ENCODE results near the gene TBC1D3I. TPM values are rescaled to one million over a fixed set of nuclear protein-coding genes. Genes with fewer than 3 reads are reported as not detected.
"Not testable (repeated sequence)": the region's sequence is repeated elsewhere in the genome, so short reads cannot be mapped to it uniquely, and the experiment has no call there.

TBC1D3I gene
- total RNA-seq, 1 experiment from 2014 or later: not detected

GRCh38 chr17:36210439-36211211 lies 53.7 kb downstream of the TBC1D3I start, which contains the start of gene CCL4L2:
TSS of gene CCL4L2 (plus strand) at chr17:36211063.
- in situ Hi-C loops (cut with HindIII; ENCODE audit: low pct_unique_long_range_greater_than_20kb, low sequenced_read_pairs); DNase-seq (ENCODE audit: low read depth): not testable (repeated sequence)

- in situ Hi-C loops (cut with HindIII; ENCODE audit: low pct_unique_long_range_greater_than_20kb, low sequenced_read_pairs): no loop called here
Measured at GRCh38 chr17:36209575-36209974, 54.8 kb downstream of the TBC1D3I start.

GRCh38 chr17:36207383-36207782 lies 57.0 kb downstream of the TBC1D3I start:
- in situ Hi-C loops (cut with HindIII; ENCODE audit: low pct_unique_long_range_greater_than_20kb, low sequenced_read_pairs); DNase-seq (ENCODE audit: low read depth): not testable (repeated sequence)

More at GRCh38 chr17:36209575-36209974, 54.8 kb downstream of the TBC1D3I start:
- no peak for DNase-seq (ENCODE audit: low read depth)

GRCh38 chr17:36206486-36206821 lies 57.9 kb downstream of the TBC1D3I start:
- DNase-seq (ENCODE audit: low read depth); in situ Hi-C loops (cut with HindIII; ENCODE audit: low pct_unique_long_range_greater_than_20kb, low sequenced_read_pairs): not testable (repeated sequence)

GRCh38 chr17:36205637-36206485 lies 58.5 kb downstream of the TBC1D3I start:
- in situ Hi-C loops (cut with HindIII; ENCODE audit: low pct_unique_long_range_greater_than_20kb, low sequenced_read_pairs): no loop called here
- DNase-seq (ENCODE audit: low read depth): no peak

GRCh38 chr17:36204724-36205500 lies 59.5 kb downstream of the TBC1D3I start:
- in situ Hi-C loops (cut with HindIII; ENCODE audit: low pct_unique_long_range_greater_than_20kb, low sequenced_read_pairs): no loop called here
- DNase-seq (ENCODE audit: low read depth): no peak

Other genes with a start within 250 kb of the TBC1D3I start
- not detected in 2 replicates for gene CCL23, start 246.6 kb downstream of the TBC1D3I start, total RNA-seq (2014; rRNA removed; shearing (Covaris generic); ENCODE audit: low replicate concordance)
- not detected in 2 replicates for gene CCL18, start 200.3 kb downstream of the TBC1D3I start, total RNA-seq (2014; rRNA removed; shearing (Covaris generic); ENCODE audit: low replicate concordance)
- not detected in 2 replicates for gene CCL3, start 174.4 kb downstream of the TBC1D3I start, total RNA-seq (2014; rRNA removed; shearing (Covaris generic); ENCODE audit: low replicate concordance)
- not detected in 2 replicates for gene CCL4, start 160.7 kb downstream of the TBC1D3I start, total RNA-seq (2014; rRNA removed; shearing (Covaris generic); ENCODE audit: low replicate concordance)
- gene TBC1D3B, start 87.9 kb downstream of the TBC1D3I start, total RNA-seq (2014; rRNA removed; shearing (Covaris generic); ENCODE audit: low replicate concordance): 0.95 TPM in 1 of 2 replicates, not detected in the other
- not detected in 2 replicates for gene CCL3L1, start 67.8 kb downstream of the TBC1D3I start, total RNA-seq (2014; rRNA removed; shearing (Covaris generic); ENCODE audit: low replicate concordance)
- not detected in 2 replicates for gene CCL4L2, start 53.5 kb downstream of the TBC1D3I start, total RNA-seq (2014; rRNA removed; shearing (Covaris generic); ENCODE audit: low replicate concordance)
- not detected in 2 replicates for gene TBC1D3G, start 59.3 kb upstream of the TBC1D3I start, total RNA-seq (2014; rRNA removed; shearing (Covaris generic); ENCODE audit: low replicate concordance)
- not detected in 2 replicates for gene TBC1D3H, start 123.9 kb upstream of the TBC1D3I start, total RNA-seq (2014; rRNA removed; shearing (Covaris generic); ENCODE audit: low replicate concordance)
- 84.0 and 84.2 TPM in 2 replicates for gene ZNHIT3, start 222.1 kb upstream of the TBC1D3I start, total RNA-seq (2014; rRNA removed; shearing (Covaris generic); ENCODE audit: low replicate concordance)

Data from Caki2 (cell line).